GM18505 (cell line): ENCODE measurements around the gene EPHA5.

Experiments used
- ATAC-seq: cut with Tn5 transposase; IDR thresholded peaks from one replicate; pipeline ENCODE4 v1.9.1; 2021; ENCODE audit not compliant: unreplicated experiment
- POLR2A ChIP-seq: IDR thresholded peaks from 4 replicates; pipeline ENCODE4 v1.6.1; 2011; ENCODE audit warnings: borderline replicate concordance; ENCODE audit not compliant: insufficient read depth, insufficient read length; ENCODE audit errors: extremely low read depth

Gene EPHA5

DNA sequence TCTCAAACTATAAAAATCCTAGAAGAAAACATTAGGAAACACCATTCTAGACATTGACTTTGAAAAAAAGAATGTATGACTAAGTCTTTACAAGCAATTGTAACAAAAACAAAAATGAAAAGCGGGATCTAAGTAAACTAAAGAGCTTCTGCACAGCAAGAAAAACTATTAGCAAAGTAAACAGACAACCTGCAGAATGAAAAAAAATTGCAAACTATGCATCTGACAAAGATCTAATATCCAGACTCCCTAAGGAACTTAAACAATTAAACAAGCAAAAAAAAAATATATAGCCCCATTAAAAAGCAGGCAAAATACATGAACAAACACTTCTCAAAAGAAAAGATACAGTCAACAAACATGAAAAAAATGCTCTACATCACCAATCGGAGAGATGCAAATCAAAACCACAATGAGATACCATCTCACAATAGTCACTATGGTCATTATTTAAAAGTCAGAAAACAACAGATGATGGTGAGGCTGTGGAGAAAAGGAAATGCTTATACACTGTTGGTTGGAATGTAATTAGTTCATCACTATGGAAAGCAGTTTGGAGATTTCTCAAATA is 168.1 kb downstream of the EPHA5 start:
- ATAC-seq: no peak
- no peak for TF ChIP-seq POLR2A

DNA sequence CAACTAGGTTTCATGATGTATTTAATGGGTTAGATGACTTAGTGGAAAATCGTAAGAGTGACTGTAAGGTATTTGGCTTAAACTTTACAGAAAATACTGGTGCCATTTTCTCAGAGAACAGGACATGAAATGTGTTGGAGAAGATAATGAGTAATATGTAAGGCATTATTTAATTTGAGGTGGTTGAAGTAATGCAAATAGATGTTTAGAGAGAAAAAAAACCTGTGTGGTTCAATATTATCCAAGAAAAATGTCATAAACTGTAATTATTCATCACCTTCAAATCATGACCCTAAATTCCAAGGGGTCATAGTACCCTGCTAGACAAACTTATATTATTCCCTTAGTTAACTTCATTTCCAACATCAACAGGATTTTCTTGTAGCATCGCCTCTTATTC is 171.7 kb downstream of the EPHA5 start:
- ATAC-seq: no peak
- no peak for TF ChIP-seq POLR2A

DNA sequence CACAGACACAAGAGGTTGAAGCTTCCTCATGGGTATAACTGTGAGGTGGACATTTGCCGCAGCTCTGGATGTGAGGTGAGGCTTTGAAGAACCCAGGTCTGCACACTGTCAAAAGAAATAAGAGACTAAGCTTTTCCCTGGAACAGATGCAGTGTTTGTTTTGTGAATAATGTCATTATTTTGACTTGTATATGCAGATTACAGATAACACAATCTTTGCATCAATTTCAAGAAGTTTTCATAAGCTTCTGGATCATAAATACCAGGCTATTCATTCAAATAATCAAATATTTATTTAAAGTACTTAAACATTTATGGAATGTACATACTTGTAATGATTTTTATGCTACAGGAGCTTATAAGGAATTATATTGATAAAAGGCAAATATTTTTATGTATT is 174.8 kb downstream of the EPHA5 start:
- no peak for TF ChIP-seq POLR2A
- ATAC-seq: no peak

DNA sequence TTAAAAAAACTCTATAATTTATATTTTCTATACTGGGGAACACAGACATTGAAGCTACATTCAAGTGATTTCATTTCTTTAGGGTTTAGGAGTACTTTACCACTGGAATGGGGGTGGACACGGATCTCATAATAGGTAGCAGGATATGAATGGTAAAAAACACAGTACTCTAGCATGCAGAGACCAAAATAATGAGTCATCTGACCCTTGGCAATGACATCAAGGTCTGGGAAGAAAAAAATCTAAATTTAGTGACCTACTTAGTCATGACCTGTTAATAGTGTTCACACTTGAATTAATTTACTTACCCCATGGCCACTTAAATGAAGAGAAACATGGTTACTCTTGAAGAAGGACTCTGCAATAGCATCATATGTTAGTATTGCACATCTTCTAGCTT is 187.9 kb downstream of the EPHA5 start:
- no peak for TF ChIP-seq POLR2A
- no peak for ATAC-seq

DNA sequence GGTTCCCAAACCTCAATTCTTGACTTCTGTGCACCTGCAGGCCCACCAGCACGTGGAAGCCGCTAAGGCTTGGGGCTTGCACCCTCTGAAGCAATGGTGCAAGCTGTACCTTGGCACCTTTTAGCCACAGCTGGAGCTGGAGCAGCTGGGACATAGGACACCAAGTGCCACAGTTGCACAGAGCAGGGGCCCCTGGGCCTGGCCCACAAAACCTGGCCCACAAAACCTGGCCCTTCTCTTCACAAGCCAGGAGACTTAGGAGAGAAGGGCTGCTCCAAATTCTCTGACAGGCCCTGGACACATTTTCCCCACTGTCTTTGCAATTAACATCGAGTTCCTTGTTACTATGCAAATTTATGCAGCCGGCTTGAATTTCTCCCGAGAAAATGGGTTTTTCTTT is 197.8 kb downstream of the EPHA5 start:
- TF ChIP-seq POLR2A: no peak
- ATAC-seq: no peak

DNA sequence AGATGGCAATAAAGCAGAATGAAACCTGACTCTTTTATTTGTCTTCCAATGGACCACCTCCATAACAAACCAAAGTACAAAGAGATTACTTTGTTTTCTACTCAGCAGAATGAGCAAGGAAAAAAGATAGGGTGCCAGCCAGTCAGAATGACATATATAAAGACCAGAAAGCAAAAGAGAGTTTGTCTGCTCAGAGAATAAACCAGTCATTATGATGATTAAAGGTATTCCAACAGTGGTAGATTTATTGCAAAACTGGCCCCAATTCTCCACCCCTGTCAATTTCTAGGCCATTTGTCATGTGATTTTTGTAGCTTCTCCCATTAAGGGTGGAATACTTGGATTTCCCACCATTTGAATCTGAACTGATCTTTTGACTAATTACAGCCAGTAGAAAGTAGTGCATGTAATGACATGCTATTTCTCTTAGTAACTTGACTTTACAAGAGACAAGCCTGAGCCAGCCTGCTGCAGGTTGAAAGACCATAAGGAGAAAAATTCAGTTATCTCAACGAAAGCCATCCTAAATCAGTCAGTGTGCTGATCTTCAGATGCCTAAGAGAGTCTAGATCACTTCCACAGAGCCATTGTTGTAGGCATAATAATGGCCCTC is 203.1 kb downstream of the EPHA5 start:
- no peak for ATAC-seq
- TF ChIP-seq POLR2A: no peak

DNA sequence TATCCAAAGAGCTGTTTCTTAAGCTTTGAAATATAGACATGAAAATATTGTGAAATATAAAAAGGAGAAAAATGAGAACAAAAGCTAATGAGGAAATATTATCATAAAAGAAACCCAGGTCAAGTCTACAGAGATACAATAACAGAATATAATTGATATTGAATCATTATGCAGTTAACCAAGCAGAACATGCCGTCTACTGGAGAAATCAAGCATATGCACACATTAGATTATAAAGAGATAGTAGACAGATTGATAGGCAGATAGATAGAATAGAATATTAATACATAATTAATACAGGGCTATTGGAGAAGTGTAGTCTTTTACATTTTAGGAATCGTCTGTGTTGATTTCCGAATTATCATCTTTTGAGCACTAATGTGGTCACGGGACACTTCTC is 208.5 kb downstream of the EPHA5 start:
- ATAC-seq: no peak

DNA sequence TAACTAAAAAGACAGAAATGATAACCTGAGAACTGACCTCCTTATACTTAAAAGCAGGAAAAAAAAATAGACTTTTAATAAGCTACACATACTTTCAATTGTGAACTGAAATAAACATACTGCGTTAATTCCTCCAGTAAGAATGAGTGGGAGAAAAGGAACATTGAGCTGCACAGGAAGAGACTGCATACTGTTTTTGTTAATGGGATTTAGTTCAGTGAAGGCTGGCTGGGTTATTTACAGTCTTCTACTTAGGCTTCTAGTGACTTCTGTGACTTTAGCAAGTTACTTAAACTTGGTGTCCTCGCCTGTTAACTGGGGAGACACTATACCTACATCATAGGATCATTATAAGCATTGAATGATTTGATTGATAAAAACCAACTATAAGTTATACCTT is 213.3 kb downstream of the EPHA5 start:
- TF ChIP-seq POLR2A: no peak
- ATAC-seq: no peak

More for the DNA sequence above, 208.5 kb downstream of the EPHA5 start:
- no peak for TF ChIP-seq POLR2A

DNA sequence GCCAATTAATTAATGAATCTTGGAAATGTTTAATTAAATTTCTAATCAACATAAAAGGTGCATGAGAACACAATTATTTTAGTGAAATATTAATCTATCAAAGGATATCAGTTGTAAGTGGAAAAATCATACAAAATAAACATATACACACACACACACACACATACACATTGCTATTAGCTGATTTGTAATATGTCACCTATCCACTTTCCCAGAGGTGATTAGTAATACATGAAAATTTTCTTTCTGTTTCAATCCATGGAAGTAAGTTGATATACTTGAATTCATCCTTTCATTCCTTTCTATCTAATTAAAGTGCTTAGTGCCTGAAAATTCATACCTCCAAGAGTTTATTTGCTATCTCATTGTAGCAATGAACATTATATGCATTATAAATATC is 213.7 kb downstream of the EPHA5 start:
- no peak for ATAC-seq
- TF ChIP-seq POLR2A: no peak

DNA sequence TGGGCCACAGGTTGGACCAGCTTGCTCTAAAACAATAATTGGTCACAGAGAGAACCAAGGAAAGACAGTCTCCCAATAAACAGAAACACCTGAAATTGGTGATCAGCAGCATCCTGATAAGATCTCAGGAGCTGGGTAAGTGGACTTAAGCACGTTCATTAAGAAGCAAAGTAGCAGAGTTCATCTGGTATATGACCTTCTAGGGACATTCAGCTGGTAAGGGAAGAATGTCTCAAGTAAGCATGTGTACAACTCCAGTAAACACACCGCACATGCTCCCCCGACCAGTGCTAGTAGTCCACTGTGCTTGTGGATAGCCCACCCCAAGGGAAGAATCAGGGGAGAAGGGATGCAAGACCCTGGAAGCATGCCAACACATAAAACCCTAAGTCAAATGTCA is 216.9 kb downstream of the EPHA5 start:
- no peak for TF ChIP-seq POLR2A

DNA sequence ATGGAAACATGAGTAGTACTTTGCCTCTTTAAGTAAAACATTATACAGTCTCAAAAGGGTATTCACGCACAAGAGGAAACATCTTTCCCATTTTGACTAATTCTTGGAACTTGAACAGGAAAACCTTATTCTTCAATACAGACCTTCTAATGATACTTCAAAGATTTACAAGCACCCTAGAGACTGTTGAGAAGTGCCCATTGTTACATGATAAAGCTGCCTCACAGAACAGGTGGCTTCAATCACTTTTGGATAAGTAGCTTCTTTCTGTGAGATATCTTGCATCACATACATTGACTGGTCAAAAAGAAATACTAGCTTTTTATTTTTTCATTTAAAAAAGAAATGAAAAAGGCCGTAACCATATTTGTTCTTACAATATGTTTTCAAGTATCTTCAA is 219.4 kb downstream of the EPHA5 start:
- ATAC-seq: no peak

More for the DNA sequence above, 216.9 kb downstream of the EPHA5 start:
- no peak for ATAC-seq

DNA sequence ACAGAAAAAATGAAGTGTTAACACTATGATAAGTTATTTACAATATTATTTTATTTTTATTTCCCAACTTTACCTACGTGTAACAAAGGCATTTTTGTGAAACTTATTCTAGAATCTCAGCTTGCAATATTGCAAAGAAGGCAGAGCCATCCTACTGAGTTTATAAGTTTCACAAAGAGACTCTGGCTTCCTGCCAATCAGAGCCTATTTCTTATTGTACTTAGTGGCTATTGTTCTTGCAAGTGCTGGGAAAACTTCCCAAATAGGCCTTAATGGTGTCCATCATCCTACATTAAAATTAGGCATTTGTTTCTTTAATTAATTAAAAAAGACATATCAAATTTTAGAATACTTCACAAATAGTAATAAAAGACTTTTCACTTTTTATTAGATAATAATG is 233.2 kb downstream of the EPHA5 start:
- TF ChIP-seq POLR2A: no peak
- no peak for ATAC-seq

More for the DNA sequence above, 219.4 kb downstream of the EPHA5 start:
- TF ChIP-seq POLR2A: no peak

DNA sequence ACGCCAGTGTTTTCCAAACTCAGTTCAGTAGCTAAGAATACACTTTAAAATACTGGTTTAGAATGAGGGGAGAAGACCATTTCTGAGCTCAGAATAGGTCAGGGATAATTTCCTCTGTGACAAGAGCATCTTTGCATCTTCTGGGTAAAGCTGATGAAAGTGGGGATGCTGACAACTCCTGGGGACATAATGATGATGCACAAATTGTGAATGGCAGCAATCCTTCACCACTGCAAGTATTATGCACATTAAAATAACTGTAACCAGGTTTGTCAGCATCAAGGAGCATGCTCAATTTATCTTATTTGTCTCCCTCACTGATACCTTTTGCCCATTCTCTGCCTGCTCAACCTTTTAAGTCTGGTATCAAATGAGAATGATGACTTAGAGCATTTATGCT is 248.2 kb downstream of the EPHA5 start:
- TF ChIP-seq POLR2A: no peak
- no peak for ATAC-seq

DNA sequence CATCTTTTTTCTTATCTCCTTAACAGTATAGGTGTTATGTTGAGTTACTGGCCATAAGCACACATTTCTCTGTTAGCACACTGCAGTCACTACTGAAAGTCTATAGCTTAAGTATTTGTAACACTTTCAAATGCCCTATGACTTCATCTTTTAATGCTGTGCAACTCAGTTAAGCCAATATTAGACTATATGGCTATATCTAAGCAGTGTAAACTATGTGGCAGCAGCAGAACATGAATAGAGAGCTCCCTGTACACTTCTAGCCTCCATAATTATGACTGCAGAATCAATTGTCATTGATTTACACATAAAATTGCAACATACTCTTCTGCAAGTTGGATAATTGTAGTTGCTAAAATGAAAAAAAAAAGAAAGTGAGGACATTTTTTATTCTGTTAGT is 250.3 kb downstream of the EPHA5 start:
- no peak for ATAC-seq
- no peak for TF ChIP-seq POLR2A

DNA sequence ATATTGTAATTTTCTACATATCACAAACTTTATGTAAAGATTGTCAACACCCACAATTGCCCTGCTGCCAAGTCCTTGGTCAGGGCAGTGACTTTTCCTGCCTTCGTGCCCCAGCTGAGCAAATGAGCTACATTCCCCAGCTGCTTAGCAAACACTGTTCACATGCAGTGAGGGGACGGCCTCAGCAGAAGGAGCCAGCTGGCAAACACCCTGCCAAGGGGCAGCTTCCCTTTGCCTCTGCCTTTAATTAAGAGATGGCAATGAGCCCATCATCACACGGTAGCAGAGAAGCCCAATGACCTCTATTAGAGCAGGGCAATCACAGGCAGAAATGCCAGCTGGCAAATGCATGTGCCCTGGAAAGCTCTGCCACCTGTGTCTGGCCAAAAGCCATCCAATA is 253.4 kb downstream of the EPHA5 start:
- no peak for TF ChIP-seq POLR2A

More for the DNA sequence above, 253.4 kb downstream of the EPHA5 start:
- no peak for ATAC-seq
